Neutrophil (primary cell): ENCODE results near the gene NPRL2.
A peak's percentile ranks its signal among the peaks of the same experiment; 100 is the strongest.

Source experiments
- H3K27ac ChIP-seq: fragments of 200-600 bp; sonication (generic); 2 replicates; pipeline ENCODE4 v1.5.1; 2016; ENCODE audit warnings: mild to moderate bottlenecking, moderate library complexity
- H3K27me3 ChIP-seq: fragments of 200-600 bp; sonication (generic); 2 replicates; pipeline ENCODE4 v1.6.0; 2016; ENCODE audit warnings: mild to moderate bottlenecking
- H3K36me3 ChIP-seq: fragments of 200-600 bp; sonication (generic); 2 replicates; pipeline ENCODE4 v1.5.1; 2017
- H3K4me1 ChIP-seq, 2 experiments: fragments of 200-600 bp in 1 of 2; sonication (generic) in 1 of 2; 1 replicate in 1 of 2; 2 replicates in 1 of 2; pipeline versions ENCODE4 v1.5.1 to v1.6.1; 2013 to 2016; ENCODE audit warnings: low read depth in 1 of 2, low read length in 1 of 2, mild to moderate bottlenecking in 1 of 2, moderate library complexity in 1 of 2; ENCODE audit not compliant: control insufficient read depth in 1 of 2, insufficient read depth in 1 of 2
- H3K4me3 ChIP-seq, 2 experiments: fragments of 200-600 bp in 1 of 2; sonication (generic) in 1 of 2; 1 replicate in 1 of 2; 2 replicates in 1 of 2; pipeline ENCODE4 v1.5.1; 2013 to 2016; ENCODE audit warnings: low read depth in 1 of 2, low read length in 1 of 2, mild to moderate bottlenecking in 1 of 2, moderate library complexity in 1 of 2
- H3K9me3 ChIP-seq: fragments of 200-600 bp; sonication (generic); 2 replicates; pipeline ENCODE4 v1.5.1; 2016
- TF ChIP-seq, protein P1 (sequence below): fragments of 200-600 bp; sonication (generic); IDR thresholded peaks from 2 replicates; pipeline ENCODE4 v1.5.1; 2016; ENCODE audit warnings: antibody characterized with exemption

NPRL2 gene

DNA sequence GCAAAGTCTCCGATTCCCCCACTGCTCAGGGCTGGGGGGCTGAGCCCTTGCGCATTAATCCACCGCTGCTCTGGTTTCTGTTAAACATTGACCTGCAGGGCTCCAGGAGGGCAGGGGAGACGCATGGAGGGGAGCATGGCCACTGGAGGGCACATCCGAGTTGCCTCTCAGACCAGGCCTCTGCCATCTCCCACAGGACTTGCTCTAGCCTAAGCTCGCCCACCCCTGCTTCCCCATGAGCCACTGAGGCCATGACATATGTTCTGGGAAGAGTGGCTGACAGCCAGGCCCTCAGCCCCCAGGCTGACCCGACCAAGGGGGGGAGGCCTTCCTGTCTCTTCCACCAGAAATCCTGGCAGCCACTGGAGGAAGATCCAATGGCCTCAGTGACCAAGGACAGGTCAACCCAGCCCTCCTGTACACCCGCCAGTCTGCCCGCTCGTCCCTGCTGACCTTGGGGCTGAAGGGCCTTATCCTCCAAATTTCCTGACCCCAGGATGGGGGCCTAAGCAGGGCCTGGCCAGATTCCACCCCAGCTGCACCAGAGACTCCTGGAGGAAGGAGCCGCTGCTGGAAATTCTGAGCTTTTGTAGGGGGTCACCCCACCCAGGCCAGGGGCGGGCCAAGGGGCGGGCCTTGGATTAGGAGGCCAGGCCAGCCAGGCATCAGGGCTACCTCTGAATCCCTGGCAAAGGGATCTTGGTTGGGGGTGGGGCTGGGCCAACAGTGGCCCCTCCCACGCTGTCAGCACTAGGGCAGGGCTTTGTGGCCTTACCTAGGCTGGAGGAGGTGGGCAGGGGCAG is 47.4 kb downstream of the NPRL2 start, which contains the start of gene HYAL1:
Gene HYAL1, minus strand, starts transcription at position 562 of the 803 bp plus-strand sequence. CDS start 618 bp downstream, outside the sequence.
- H3K27ac ChIP-seq, result no peak within 1 kb of the TSS
- H3K36me3 ChIP-seq, result no peaks in the 10 kb centered on the region
- no peaks in the 10 kb centered on the region for H3K9me3 ChIP-seq
- H3K4me3 ChIP-seq, result no peak within 1 kb of the TSS
- TF ChIP-seq, protein P1, sequence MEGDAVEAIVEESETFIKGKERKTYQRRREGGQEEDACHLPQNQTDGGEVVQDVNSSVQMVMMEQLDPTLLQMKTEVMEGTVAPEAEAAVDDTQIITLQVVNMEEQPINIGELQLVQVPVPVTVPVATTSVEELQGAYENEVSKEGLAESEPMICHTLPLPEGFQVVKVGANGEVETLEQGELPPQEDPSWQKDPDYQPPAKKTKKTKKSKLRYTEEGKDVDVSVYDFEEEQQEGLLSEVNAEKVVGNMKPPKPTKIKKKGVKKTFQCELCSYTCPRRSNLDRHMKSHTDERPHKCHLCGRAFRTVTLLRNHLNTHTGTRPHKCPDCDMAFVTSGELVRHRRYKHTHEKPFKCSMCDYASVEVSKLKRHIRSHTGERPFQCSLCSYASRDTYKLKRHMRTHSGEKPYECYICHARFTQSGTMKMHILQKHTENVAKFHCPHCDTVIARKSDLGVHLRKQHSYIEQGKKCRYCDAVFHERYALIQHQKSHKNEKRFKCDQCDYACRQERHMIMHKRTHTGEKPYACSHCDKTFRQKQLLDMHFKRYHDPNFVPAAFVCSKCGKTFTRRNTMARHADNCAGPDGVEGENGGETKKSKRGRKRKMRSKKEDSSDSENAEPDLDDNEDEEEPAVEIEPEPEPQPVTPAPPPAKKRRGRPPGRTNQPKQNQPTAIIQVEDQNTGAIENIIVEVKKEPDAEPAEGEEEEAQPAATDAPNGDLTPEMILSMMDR, result no peak
- H3K4me1 ChIP-seq, result peaks cover 26 to 28% of the 10 kb centered on the region in 2 experiments
- no peaks in the 10 kb centered on the region for H3K27me3 ChIP-seq

DNA sequence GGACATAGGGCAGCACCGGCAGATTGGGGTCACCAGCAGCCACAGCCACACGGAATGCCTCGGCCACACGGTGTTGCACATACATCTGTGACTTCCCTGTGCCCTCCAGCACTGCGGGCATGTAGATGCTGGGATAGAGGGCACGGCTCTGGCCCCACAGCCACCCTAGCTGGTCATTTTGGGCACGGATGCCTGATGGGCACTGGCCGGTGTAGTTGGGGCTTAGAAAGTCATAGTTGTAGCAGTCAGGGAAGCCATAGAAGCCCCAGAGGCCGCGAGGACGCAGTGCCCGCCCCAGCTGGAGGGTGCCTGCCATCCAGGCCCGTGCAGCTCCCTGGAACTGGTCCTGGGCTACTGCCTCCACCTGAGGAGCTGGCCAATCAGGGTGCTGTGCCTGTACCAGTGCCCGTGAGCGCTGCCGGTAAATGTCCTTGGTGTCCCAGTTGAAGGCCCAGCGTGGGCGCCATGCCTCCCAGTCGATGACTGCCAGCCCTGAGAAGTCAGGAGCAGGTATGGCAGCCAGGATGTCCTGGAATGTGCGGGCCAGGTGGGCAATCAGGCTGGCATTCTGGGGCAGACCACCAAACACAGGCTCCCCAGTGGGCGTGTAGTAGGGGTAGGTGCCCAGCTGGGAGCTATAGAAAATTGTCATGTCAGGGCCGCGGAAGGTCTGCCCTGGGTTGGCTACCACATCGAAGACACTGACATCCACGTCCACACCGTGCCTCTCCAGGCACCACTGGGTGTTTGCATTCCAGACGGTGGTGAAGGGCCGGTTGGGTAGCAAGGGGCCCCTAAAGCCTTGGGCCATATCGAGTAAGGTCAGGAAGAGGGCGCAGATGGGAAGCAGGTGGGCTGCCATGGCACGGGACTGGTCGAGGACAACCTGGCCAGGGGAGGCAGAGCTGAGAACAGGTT is 48.2 kb downstream of the NPRL2 start:
- no peaks in the 10 kb centered on the region for H3K9me3 ChIP-seq
- H3K27ac ChIP-seq, result no peak overlapping the region
- TF ChIP-seq, protein P1, result no peak
- no peaks in the 10 kb centered on the region for H3K36me3 ChIP-seq
- H3K27me3 ChIP-seq, result no peaks in the 10 kb centered on the region
- H3K4me1 ChIP-seq, result peaks cover 34 to 37% of the 10 kb centered on the region in 2 experiments
- H3K4me3 ChIP-seq, result no peak overlapping the region

DNA sequence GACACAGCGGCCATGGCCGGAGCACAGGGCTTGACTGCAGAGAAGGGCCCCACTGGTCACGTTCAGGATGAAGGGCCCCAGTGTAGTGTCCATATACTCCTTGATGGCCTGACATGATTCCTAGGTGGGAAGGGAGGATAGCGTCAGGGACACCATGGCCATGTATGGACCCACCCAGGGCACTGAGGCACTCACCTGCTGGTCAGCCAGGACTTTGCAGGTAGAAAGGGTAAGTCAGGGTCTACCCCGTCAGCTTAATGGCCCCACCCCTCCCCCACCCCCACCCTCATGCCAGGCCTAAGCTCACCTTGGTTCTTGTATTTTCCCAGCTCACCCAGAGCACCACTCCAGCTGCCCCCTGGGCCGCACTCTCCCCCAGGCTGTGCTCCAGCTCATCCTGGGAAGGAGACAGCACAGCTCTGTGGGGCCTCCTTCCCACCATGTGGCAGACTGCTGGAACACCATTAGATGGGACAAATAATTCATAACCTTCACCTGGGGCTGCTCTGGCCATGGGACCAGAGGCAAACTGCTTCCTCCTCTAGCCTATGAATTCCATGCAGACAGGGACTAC is 49.8 kb downstream of the NPRL2 start:
- Histone ChIP-seq H3K4me1 (peaks cover 37 to 40% of the 10 kb centered on the region in 2 experiments), H3K27me3 (no peaks in the 10 kb centered on the region), H3K36me3 (no peaks in the 10 kb centered on the region), H3K9me3 (no peaks in the 10 kb centered on the region), H3K4me3 (peak overlapping the region; percentile 72 to 80), H3K27ac (peak overlapping the region; percentile 97)
- TF ChIP-seq, protein P1, result no peak

DNA sequence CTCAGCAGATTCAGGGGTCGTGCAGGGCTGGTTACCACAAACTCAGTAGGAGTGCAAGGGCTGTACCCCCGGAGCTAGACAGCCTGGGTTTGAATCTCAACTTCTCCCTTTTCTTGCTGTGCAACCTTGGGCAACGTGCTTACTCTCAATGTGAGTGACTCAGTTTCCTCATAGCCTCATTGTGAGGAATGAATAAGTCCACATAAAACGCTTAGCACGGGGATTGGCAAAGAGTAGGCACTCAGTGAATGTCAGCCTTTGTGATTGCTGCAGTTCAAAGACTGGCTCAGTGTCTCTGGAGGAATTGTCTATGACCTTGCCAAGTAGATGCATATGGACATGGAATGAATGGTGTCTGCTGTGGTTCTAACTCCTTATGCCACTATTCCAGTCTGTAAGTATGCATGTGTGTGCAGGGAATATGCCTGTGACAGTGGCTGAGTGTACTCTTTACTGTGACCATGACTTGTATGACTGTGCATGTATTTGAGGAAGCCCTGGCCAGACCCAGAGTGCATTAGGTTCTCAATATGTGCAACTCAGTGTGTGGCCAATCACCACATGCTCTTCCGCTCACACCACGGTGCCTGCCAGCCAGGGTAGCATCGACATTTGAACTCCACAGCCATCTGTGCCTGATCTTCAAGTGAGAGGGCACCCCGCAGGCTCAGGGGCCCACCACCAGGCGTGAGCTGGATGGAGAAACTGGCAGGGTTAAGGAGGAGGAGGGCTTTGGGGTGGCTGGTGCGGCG is 50.5 kb downstream of the NPRL2 start:
- TF ChIP-seq, protein P1, result no peak
- Histone ChIP-seq H3K4me1 (peaks cover 37 to 40% of the 10 kb centered on the region in 2 experiments), H3K27ac (peak overlapping the region; percentile 97), H3K36me3 (no peaks in the 10 kb centered on the region), H3K27me3 (no peaks in the 10 kb centered on the region), H3K9me3 (no peaks in the 10 kb centered on the region), H3K4me3 (peak overlapping the region; percentile 72 to 80)

DNA sequence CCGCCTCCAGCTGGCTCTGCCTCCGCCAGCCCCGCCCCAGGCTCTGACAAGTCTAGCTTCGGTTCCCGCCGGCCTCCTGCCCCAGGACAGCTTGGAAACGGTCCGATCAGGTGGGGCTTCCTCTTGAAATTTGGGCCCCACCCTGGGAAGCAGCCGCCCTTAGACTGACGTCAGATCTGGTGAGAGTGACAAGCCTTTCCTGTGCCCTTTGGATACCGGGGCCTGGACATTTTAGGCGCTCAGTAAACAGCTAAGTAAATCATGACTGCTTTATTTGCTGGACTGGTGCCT is 51.0 kb downstream of the NPRL2 start:
- TF ChIP-seq, protein P1, result no peak
- Histone ChIP-seq H3K4me3 (peak overlapping the region; percentile 72 to 80), H3K4me1 (peaks cover 37 to 40% of the 10 kb centered on the region in 2 experiments)

More for the DNA sequence above, 51.0 kb downstream of the NPRL2 start:
- Histone ChIP-seq H3K27me3 (no peaks in the 10 kb centered on the region), H3K36me3 (no peaks in the 10 kb centered on the region), H3K9me3 (no peaks in the 10 kb centered on the region), H3K27ac (peak overlapping the region; percentile 97)
